ENCODE data around the gene SOX18. TPM values are rescaled to one million over a fixed set of nuclear protein-coding genes. Genes with fewer than 3 reads are reported as not detected.

The SOX18 gene
- total RNA-seq, 1 experiment from 2014 or later = not detected

DNA sequence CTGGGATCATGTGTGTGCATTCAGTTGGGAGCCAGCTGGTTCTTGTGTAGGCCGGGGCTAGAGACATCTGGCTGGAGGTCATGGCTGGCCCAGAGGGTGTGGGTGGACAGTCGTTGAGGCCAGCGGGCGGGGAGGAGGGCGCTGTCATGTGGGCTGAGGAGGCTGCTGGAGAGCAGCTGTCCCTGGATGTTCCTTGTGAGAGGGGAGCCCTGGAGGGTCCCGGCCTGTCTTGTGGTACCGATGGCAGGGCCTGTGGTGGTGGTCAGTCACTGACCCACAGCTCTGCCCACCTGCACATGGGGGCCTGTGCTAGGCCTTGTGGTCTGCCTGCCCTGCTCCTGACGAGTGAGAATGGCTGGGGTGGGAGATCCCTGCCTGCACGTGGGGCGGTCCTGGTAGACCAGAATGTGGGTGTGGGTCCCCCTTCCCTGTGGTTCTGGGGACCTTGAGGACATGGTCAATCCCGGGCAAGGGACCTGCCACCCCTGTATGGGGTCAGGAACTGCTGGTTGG is 15.4 kb downstream of the SOX18 start:
- Histone ChIP-seq H3K79me2 (ENCODE audit: low read length) (no peaks in the 10 kb centered on the region), H3K4me1 (ENCODE audit: low read length) (peaks cover 42% of the 10 kb centered on the region), H3K27ac (ENCODE audit: low read length) (no peak overlapping the region), H3K9ac (ENCODE audit: low read length) (no peak overlapping the region), H3K36me3 (ENCODE audit: insufficient read depth, low read length) (no peaks in the 10 kb centered on the region), H3K4me2 (ENCODE audit: low read depth, low read length, poor library complexity, severe bottlenecking) (no peak overlapping the region), H2AFZ (ENCODE audit: low read length) (no peak overlapping the region), H3K9me3 (ENCODE audit: low read length) (no peaks in the 10 kb centered on the region), H3K4me3 (ENCODE audit: low read length) (no peak overlapping the region), H3K27me3 (ENCODE audit: low read length) (no peaks in the 10 kb centered on the region), H4K20me1 (ENCODE audit: insufficient read depth, low read depth, low read length) (0 out of 2 replicates have a peak, but pooled peaks cover 3% of the 10 kb centered on the region), H3K9me2 (replicated peaks; ENCODE audit: insufficient read depth, low read length) (no peaks in the 10 kb centered on the region)
- no peak for DNase-seq

- H3K9me3 ChIP-seq (ENCODE audit: low read length) = no peaks in the 10 kb centered on the region
- no peaks in the 10 kb centered on the region for H3K79me2 ChIP-seq (ENCODE audit: low read length)
- no peaks in the 10 kb centered on the region for H3K9me2 ChIP-seq (replicated peaks; ENCODE audit: insufficient read depth, low read length)
- no peak overlapping the region for H2AFZ ChIP-seq (ENCODE audit: low read length)
- H3K4me2 ChIP-seq (ENCODE audit: low read depth, low read length, poor library complexity, severe bottlenecking) = no peak overlapping the region
- no peak overlapping the region for H3K4me3 ChIP-seq (ENCODE audit: low read length)
- H3K36me3 ChIP-seq (ENCODE audit: insufficient read depth, low read length) = no peaks in the 10 kb centered on the region
- H3K27me3 ChIP-seq (ENCODE audit: low read length) = no peaks in the 10 kb centered on the region
- H3K27ac ChIP-seq (ENCODE audit: low read length) = no peak overlapping the region
- peaks cover 32% of the 10 kb centered on the region for H3K4me1 ChIP-seq (ENCODE audit: low read length)
- DNase-seq = no peak
- 0 out of 2 replicates have a peak, but pooled peaks cover 3% of the 10 kb centered on the region for H4K20me1 ChIP-seq (ENCODE audit: insufficient read depth, low read depth, low read length)
- H3K9ac ChIP-seq (ENCODE audit: low read length) = no peak overlapping the region
Measured at GRCh38 chr20:64032706-64033624, 16.5 kb downstream of the SOX18 start.

DNA sequence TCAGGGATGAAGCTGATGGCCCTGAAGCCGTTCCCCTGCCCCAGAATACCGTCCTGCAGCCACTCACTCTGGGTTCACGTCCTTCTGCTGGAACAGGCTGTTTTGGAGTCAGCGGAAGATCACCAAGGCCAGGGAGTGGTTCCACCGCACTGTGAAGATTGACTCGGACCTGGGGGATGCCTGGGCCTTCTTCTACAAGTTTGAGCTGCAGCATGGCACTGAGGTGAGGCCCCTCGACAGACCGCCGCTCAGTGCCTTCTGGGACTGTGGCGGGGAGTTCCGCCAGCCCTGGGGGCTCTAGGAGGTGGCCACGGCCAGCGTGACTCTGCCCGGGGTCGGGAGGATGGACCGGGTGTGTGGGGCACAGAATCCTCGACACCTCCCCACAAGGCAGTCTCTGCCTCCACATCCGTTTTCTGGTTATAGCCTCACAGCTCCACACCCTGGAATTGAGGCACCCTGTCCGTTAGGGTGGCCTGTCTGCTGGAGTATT is 17.6 kb downstream of the SOX18 start:
- Histone ChIP-seq H3K36me3 (ENCODE audit: insufficient read depth, low read length) (no peaks in the 10 kb centered on the region), H3K27me3 (ENCODE audit: low read length) (no peaks in the 10 kb centered on the region), H4K20me1 (ENCODE audit: insufficient read depth, low read depth, low read length) (no peaks in the 10 kb centered on the region), H2AFZ (ENCODE audit: low read length) (no peak overlapping the region), H3K4me2 (ENCODE audit: low read depth, low read length, poor library complexity, severe bottlenecking) (no peak overlapping the region), H3K9ac (ENCODE audit: low read length) (no peak overlapping the region), H3K4me1 (ENCODE audit: low read length) (peaks cover 21% of the 10 kb centered on the region), H3K27ac (ENCODE audit: low read length) (no peak overlapping the region), H3K9me3 (ENCODE audit: low read length) (no peaks in the 10 kb centered on the region), H3K4me3 (ENCODE audit: low read length) (no peak overlapping the region), H3K79me2 (ENCODE audit: low read length) (no peaks in the 10 kb centered on the region), H3K9me2 (replicated peaks; ENCODE audit: insufficient read depth, low read length) (no peaks in the 10 kb centered on the region)
- DNase-seq = no peak

DNA sequence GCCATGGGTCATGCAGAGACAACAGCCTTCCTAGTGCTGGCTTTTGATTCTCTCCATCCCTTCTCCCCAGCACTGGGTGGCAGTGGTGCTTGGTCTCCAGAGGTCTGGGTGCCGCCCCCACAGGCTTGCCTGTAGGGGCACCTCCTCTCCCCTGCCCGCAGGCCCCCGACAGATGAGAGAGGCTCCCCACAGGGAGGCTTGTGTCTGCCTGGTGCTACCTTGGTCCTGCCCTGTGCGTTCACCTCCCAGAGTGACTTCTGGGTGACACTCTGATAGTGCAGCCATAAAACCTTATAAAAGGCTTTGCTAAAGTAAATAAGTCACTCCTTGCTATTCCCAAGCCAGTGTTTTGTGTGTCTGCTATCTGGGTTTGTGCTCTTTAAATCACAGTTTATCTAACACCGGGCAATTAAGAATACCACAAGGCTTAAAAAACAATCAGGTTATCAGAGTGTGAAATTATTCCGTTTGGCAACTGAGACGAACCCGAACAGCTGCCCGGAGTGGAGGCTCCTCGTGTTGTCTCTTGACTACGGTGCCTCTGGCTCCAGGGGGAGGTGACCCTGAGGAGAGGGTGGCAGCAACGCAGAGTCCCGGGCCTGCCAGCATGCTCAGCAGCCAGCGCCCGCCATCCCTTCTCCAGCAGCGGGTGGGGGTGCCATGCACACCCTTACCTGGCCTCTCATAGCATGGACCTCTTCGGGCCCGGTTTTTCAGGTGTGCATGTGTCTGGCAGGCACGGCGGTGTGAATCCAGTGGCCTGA is 18.9 kb downstream of the SOX18 start:
- Histone ChIP-seq H3K4me1 (ENCODE audit: low read length) (peaks cover 10% of the 10 kb centered on the region), H3K9ac (ENCODE audit: low read length) (no peak overlapping the region), H3K79me2 (ENCODE audit: low read length) (no peaks in the 10 kb centered on the region), H3K27ac (ENCODE audit: low read length) (no peak overlapping the region), H3K36me3 (ENCODE audit: insufficient read depth, low read length) (no peaks in the 10 kb centered on the region), H3K9me2 (replicated peaks; ENCODE audit: insufficient read depth, low read length) (no peaks in the 10 kb centered on the region), H3K9me3 (ENCODE audit: low read length) (no peaks in the 10 kb centered on the region), H3K27me3 (ENCODE audit: low read length) (no peaks in the 10 kb centered on the region), H4K20me1 (ENCODE audit: insufficient read depth, low read depth, low read length) (no peaks in the 10 kb centered on the region), H3K4me3 (ENCODE audit: low read length) (no peak overlapping the region), H2AFZ (ENCODE audit: low read length) (no peak overlapping the region), H3K4me2 (ENCODE audit: low read depth, low read length, poor library complexity, severe bottlenecking) (no peak overlapping the region)
- DNase-seq = no peak

GRCh38 chr20:64029293-64030117 is 19.9 kb downstream of the SOX18 start:
- H3K27me3 ChIP-seq (ENCODE audit: low read length) = no peaks in the 10 kb centered on the region
- no peak for DNase-seq
- H3K79me2 ChIP-seq (ENCODE audit: low read length) = no peaks in the 10 kb centered on the region
- no peaks in the 10 kb centered on the region for H3K9me3 ChIP-seq (ENCODE audit: low read length)
- H3K36me3 ChIP-seq (ENCODE audit: insufficient read depth, low read length) = peaks cover 6% of the 10 kb centered on the region; the same call in 1 of the 2 replicates
- no peak overlapping the region for H2AFZ ChIP-seq (ENCODE audit: low read length)
- no peaks in the 10 kb centered on the region; the same call in 1 of the 2 replicates for H3K4me1 ChIP-seq (ENCODE audit: low read length)
- no peak overlapping the region for H3K4me2 ChIP-seq (ENCODE audit: low read depth, low read length, poor library complexity, severe bottlenecking)
- H3K27ac ChIP-seq (ENCODE audit: low read length) = no peak overlapping the region
- H3K4me3 ChIP-seq (ENCODE audit: low read length) = no peak overlapping the region
- H3K9ac ChIP-seq (ENCODE audit: low read length) = no peak overlapping the region
- H4K20me1 ChIP-seq (ENCODE audit: insufficient read depth, low read depth, low read length) = no peaks in the 10 kb centered on the region
- no peaks in the 10 kb centered on the region for H3K9me2 ChIP-seq (replicated peaks; ENCODE audit: insufficient read depth, low read length)

GRCh38 chr20:64027981-64028685 is 21.3 kb downstream of the SOX18 start:
- Histone ChIP-seq H3K4me2 (ENCODE audit: low read depth, low read length, poor library complexity, severe bottlenecking) (no peak overlapping the region), H3K4me1 (ENCODE audit: low read length) (no peaks in the 10 kb centered on the region), H4K20me1 (ENCODE audit: insufficient read depth, low read depth, low read length) (no peaks in the 10 kb centered on the region), H3K9me3 (ENCODE audit: low read length) (no peaks in the 10 kb centered on the region), H3K36me3 (ENCODE audit: insufficient read depth, low read length) (peaks cover 10% of the 10 kb centered on the region), H3K9ac (ENCODE audit: low read length) (no peak overlapping the region), H2AFZ (ENCODE audit: low read length) (no peak overlapping the region), H3K9me2 (replicated peaks; ENCODE audit: insufficient read depth, low read length) (no peaks in the 10 kb centered on the region), H3K27ac (ENCODE audit: low read length) (no peak overlapping the region), H3K4me3 (ENCODE audit: low read length) (no peak overlapping the region), H3K79me2 (ENCODE audit: low read length) (no peaks in the 10 kb centered on the region), H3K27me3 (ENCODE audit: low read length) (no peaks in the 10 kb centered on the region)
- no peak for DNase-seq

- H3K4me3 ChIP-seq (ENCODE audit: low read length) = no peak overlapping the region
- H3K9me2 ChIP-seq (replicated peaks; ENCODE audit: insufficient read depth, low read length) = no peaks in the 10 kb centered on the region
- H3K4me2 ChIP-seq (ENCODE audit: low read depth, low read length, poor library complexity, severe bottlenecking) = no peak overlapping the region
- no peak overlapping the region for H2AFZ ChIP-seq (ENCODE audit: low read length)
- no peak overlapping the region for H3K27ac ChIP-seq (ENCODE audit: low read length)
- no peak overlapping the region for H3K9ac ChIP-seq (ENCODE audit: low read length)
- no peaks in the 10 kb centered on the region for H4K20me1 ChIP-seq (ENCODE audit: insufficient read depth, low read depth, low read length)
- H3K4me1 ChIP-seq (ENCODE audit: low read length) = no peaks in the 10 kb centered on the region
- H3K36me3 ChIP-seq (ENCODE audit: insufficient read depth, low read length) = peaks cover 17% of the 10 kb centered on the region
- DNase-seq = no peak
- H3K9me3 ChIP-seq (ENCODE audit: low read length) = no peaks in the 10 kb centered on the region
- no peaks in the 10 kb centered on the region for H3K79me2 ChIP-seq (ENCODE audit: low read length)
- no peaks in the 10 kb centered on the region for H3K27me3 ChIP-seq (ENCODE audit: low read length)
Measured at GRCh38 chr20:64025826-64026412, 23.5 kb downstream of the SOX18 start.
